ENCODE measurements around the gene TFPT. TPM values are rescaled to one million over a fixed set of nuclear protein-coding genes. Genes with fewer than 3 reads are reported as not detected.

Gene TFPT
- total RNA-seq, 4 donors from 2014 or later: 11.1 to 20.4 (median 16.0) TPM

GRCh38 chr19:54063350-54064116 lies 51.9 kb downstream of the TFPT start, which contains the start of gene VSTM1:
Gene VSTM1 (minus strand): TSS chr19:54063897. CDS start chr19:54063777, 120 bp downstream.
- H3K4me3 ChIP-seq (ENCODE audit: low read depth, poor library complexity, severe bottlenecking): no peak within 1 kb of the TSS
- DNase-seq (ENCODE audit: low spot score in 2 of 2): no peak
- TF ChIP-seq POLR2A (IDR thresholded peaks at IDR 0.05) (no peak), CTCF (IDR thresholded peaks at IDR 0.05) (no peak)
- intact Hi-C loops (cut with DNase I; ENCODE audit: low total_unique reads): no loop called here
- 76 to 78% methylated on average over 34 of the region's 34 CpGs for WGBS, 2 donors

- no peak overlapping the region for H3K4me3 ChIP-seq (ENCODE audit: low read depth, poor library complexity, severe bottlenecking)
- WGBS, 2 donors: 62 to 77% methylated on average over 9 of the region's 9 CpGs
- intact Hi-C loops (cut with DNase I; ENCODE audit: low total_unique reads): no loop called here
- TF ChIP-seq CTCF (IDR thresholded peaks at IDR 0.05) (no peak), POLR2A (IDR thresholded peaks at IDR 0.05) (no peak)
- DNase-seq (ENCODE audit: low spot score in 2 of 2): no peak
Observed at GRCh38 chr19:54062643-54063042, 52.8 kb downstream of the TFPT start.

Other genes starting within 250 kb of the TFPT start
- gene MYADM, start 247.8 kb downstream of the TFPT start, total RNA-seq: 10 to 100 TPM; 20.4 to 49.2 (median 33.6) TPM
- not detected for gene PRKCG, start 233.5 kb downstream of the TFPT start, total RNA-seq
- not detected for gene CACNG7, start 206.4 kb downstream of the TFPT start, total RNA-seq
- gene CACNG8, start 152.7 kb downstream of the TFPT start, total RNA-seq: under 1 TPM in 2 of 4 donors, not detected in 2; 0.05 to 0.08 TPM
- gene CACNG6, start 124.0 kb downstream of the TFPT start, total RNA-seq: not detected
- gene VSTM1, start 51.8 kb downstream of the TFPT start, total RNA-seq: not detected
- not detected for gene TARM1, start 34.3 kb downstream of the TFPT start, total RNA-seq
- 1 to 10 TPM; 1.9 to 6.5 (median 3.7) TPM for gene OSCAR, start 14.9 kb downstream of the TFPT start, total RNA-seq
- 10 to 100 TPM in 3 of 4 donors, 1 to 10 TPM in 1; 2.7 to 39.4 (median 30.2) TPM for gene NDUFA3, start 12.8 kb downstream of the TFPT start, total RNA-seq
- gene PRPF31, start 97 bp upstream of the TFPT start, total RNA-seq: 10 to 100 TPM; 39.2 to 65.1 (median 47.3) TPM
- gene CNOT3, start 22.1 kb upstream of the TFPT start, total RNA-seq: 10 to 100 TPM; 19.5 to 56.9 (median 37.1) TPM
- 1 to 10 TPM; 6.0 to 8.4 (median 6.6) TPM for gene LENG1, start 44.1 kb upstream of the TFPT start, total RNA-seq
- 1 to 10 TPM; 2.4 to 9.3 (median 6.3) TPM for gene TMC4, start 57.5 kb upstream of the TFPT start, total RNA-seq
- 100 to 1,000 TPM in 1 of 4 donors, 10 to 100 TPM in 3; 57.4 to 117 (median 62.2) TPM for gene MBOAT7, start 73.9 kb upstream of the TFPT start, total RNA-seq
- gene TSEN34, start 75.7 kb upstream of the TFPT start, total RNA-seq: 100 to 1,000 TPM in 2 of 4 donors, 10 to 100 TPM in 2; 80.5 to 118 (median 107) TPM
- gene RPS9, start 85.2 kb upstream of the TFPT start, total RNA-seq: 1,000 to 10,000 TPM; 2,457 to 3,045 (median 2,759) TPM
- gene LILRB3, start 107.3 kb upstream of the TFPT start, total RNA-seq: 1 to 10 TPM in 2 of 4 donors, under 1 TPM in 2; 0.65 to 7.7 (median 3.5) TPM
- 1 to 10 TPM in 2 of 4 donors, under 1 TPM in 1, not detected in 1; 0.98 to 1.6 (median 1.5) TPM for gene LILRA6, start 127.1 kb upstream of the TFPT start, total RNA-seq
- gene LILRB5, start 141.6 kb upstream of the TFPT start, total RNA-seq: 1 to 10 TPM; 2.5 to 4.9 (median 4.1) TPM
- gene LILRB2, start 165.5 kb upstream of the TFPT start, total RNA-seq: 1 to 10 TPM in 2 of 4 donors, under 1 TPM in 2; 0.78 to 1.6 (median 1.1) TPM
- 1 to 10 TPM in 1 of 4 donors, under 1 TPM in 1, not detected in 2; 0.59 to 2.4 TPM for gene LILRA5, start 197.5 kb upstream of the TFPT start, total RNA-seq
- 1 to 10 TPM in 1 of 4 donors, under 1 TPM in 1, not detected in 2; 0.84 to 6.2 TPM for gene LILRA4, start 223.5 kb upstream of the TFPT start, total RNA-seq
- gene LAIR1, start 249.3 kb upstream of the TFPT start, total RNA-seq: 1 to 10 TPM in 2 of 4 donors, under 1 TPM in 2; 0.19 to 4.2 (median 2.0) TPM